NT2/D1 (cell line): ENCODE results near the gene YPEL2.

Experiments used
- SUZ12 ChIP-seq: IDR thresholded peaks from 2 replicates; pipeline ENCODE4 v1.6.1; 2011; ENCODE audit not compliant: insufficient read length, insufficient read depth; ENCODE audit errors: extremely low read depth
- YY1 ChIP-seq: IDR thresholded peaks from 2 replicates; pipeline ENCODE4 v1.6.1; 2011; ENCODE audit not compliant: insufficient read length, insufficient read depth
- ZNF274 ChIP-seq: IDR thresholded peaks from 2 replicates; pipeline ENCODE4 v1.6.1; 2011; ENCODE audit warnings: mild to moderate bottlenecking, low read depth, low read length

DNA sequence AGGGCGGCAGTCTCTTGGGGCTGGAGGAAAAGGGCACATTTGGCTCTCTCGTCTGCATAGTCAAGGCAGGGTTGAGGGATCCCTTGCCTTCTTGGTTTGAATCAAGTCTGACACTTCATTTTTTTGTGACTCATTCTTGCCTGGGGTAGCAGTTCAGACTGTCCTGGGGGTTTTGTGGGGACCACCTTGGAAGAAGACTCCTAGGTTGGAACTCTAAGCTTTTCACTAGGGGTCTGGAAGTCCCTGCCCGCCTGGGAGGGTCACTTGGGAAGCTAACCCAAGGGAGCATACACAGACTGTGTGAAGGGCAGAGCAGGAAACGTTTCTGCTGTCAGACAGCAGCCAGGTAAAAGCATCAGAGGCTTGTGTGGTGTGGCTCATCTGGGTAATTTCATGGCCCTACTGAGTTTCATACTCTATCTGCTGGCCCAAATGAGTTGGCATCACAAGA is 11.3 kb downstream of the YPEL2 start:
- TF ChIP-seq SUZ12: no peak
- TF ChIP-seq YY1: no peak
- no peak for TF ChIP-seq ZNF274
